SIG-M5 (cell line): ENCODE measurements around the gene ATG14.
"Not testable (repeated sequence)": the region's sequence is repeated elsewhere in the genome, so short reads cannot be mapped to it uniquely, and the experiment has no call there.

Source experiments
- DNase-seq: peaks from one replicate; lab custom pipeline; 2025; lab: John Stamatoyannopoulos, UW

ATG14 gene

DNA sequence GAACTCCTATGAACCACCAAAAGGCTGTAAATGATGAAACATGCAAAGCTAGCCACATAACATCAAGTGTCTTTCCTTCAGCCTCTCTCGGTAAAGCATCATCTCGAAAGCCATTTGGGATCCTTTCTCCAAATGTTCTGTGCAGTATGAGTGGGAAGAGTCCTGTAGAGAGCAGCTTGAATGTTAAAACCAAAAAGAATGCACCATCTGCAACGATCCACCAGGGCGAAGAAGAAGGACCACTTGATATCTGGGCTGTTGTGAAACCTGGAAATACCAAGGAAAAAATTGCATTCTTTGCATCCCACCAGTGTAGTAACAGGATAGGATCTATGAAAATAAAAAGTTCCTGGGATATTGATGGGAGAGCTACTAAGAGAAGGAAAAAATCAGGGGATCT, 61.2 kb downstream of the ATG14 start:
- no peak for DNase-seq

DNA sequence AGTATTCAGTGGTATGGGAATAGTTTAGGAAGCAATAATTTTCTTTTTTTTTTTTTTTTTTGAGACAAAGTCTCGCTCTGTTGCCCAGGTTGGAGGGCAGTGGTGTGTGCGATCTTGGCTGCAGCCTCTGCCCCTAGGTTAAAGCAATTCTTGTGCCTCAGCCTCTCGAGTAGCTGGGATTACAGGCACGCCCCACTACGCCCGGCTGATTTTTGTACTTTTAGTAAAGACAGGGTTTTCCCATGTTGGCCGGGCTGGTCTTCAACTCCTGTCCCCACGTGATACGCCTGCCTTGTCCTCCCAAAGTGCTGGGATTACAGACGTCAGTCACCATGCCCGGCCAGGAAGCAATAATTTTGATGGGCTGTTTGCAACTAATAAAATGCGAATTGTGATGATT, 62.1 kb downstream of the ATG14 start:
- no peak for DNase-seq

DNA sequence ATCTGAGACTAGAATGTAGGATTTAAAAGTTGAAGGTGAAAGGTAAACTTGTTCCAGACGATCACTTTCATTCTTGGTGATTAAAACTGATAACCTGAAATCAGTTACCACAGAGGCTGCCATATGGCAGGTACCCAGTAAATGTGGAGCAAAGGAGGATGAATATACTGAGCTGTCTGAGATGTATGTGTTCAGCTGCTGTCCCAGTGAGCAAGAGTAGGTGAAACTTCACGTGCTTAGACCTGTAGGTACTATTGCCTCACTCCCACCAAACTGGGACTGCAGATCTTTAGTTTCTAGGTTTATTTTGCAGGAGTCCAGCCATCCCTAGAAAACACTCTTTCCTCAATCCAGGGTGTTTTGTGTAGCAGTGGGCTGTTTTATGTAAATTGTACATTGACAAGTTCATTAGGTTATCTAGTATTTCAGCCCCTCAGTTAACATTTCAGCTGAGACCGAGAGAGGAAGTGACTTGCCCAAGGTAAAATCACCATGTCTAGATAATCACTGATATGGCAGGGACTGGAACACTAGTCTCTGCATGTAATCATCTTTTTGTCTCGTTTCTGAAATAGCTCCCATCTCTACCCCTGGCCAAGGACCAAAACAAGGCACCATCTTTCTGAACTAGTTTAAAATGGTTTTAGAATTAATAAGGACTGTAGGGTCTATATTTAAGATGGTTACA, 62.7 kb downstream of the ATG14 start:
- DNase-seq = no peak

DNA sequence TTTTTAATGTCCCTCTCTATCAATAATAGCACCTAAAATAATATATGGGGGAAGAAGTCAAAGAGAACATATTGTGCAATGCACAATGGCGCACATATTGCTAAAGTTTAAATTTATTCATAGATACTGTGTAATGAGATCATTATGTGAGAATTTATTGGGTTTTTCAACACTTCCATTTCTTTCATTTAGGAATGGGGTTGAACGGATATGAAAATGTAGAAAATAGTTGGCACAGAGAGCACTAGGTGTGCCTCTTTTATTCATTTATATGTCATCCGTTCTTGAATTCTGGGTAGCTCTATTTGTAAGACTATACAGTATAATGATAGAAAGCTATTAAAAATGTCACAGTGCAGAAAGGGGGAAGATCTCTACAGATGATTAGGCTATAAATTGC, 63.9 kb downstream of the ATG14 start:
- DNase-seq = no peak

DNA sequence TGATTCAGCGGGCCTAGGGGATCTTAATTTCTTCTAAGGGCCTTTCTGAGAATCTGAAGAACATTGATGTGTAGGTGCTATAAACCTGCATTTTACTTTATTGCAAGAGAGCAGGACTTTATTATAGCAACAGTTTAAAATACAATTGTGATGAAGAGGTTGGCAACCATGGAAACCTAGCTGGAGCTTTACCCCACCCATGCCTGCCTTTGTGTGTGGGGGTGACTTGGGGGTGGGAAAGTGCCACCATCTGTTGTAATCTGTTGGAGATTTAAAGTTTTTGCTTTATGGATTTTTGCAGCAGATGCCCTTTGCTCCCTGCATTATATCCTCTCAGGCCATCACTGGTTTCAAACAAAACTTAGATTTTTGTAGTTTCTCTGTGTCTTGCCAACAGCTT, 64.6 kb downstream of the ATG14 start:
- no peak for DNase-seq

DNA sequence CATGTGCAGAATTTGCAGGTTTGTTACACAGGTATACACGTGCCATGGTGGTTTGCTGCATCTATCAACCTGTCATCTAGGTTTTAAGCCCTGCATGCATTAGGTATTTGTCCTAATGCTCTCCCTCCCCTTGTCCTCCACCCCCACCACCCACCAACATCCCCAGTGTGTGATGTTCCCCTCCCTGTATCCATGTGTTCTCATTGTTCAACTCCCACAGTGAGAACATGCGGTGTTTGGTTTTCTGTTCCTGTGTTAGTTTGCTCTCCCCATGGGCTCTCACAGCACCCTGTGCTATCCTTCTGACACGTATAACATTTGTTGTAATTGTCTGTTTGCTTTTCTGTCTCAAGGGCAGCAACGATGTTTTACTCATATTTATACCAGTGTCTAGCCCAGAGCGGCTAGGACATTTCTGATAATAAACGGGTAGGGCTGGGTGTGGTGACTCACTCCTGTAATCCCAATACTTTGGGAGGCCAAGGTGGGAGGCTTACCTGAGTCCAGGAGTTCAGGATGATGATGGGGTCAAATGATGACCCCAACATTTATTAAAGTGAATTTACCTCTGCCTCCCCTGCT, 67.0 kb downstream of the ATG14 start:
- not testable (repeated sequence) for DNase-seq

DNA sequence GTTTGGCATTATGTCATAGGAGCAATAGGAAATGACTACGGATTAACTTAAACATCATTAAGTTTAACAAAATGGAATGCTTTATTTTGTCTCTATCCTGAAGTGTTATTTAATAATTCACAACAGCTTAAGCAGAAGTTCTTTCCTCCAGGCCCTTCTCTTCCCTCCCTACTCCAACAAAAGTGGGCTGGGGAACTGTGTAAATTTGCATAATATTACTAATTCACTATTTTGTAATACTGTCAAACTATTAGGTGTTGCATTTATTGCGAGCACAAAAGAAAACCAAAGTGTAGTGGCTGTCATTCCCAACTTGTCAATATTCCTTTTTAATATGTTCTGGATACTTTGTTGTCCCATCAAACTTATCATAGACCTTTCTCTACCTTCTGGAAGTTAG, 69.8 kb downstream of the ATG14 start:
- DNase-seq = no peak

DNA sequence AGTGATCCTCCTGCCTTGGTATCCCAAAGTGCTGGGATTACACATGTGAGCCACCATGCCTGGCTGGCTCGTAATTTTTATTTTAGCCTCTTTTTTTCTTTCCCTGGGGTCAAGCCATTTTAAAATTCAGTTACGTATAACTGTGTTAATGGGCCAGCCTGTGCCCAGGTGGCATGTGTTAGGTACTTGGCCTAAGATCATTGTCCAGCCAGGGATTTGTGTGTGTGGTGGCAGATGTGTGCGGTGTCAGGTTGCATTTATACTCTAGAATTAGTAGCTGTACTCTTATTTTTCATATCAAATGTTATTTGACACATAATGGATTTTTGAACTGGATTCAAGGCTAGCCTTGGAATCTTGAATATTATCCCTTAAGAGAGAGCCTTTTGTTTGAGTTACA, 71.1 kb downstream of the ATG14 start:
- DNase-seq = no peak

DNA sequence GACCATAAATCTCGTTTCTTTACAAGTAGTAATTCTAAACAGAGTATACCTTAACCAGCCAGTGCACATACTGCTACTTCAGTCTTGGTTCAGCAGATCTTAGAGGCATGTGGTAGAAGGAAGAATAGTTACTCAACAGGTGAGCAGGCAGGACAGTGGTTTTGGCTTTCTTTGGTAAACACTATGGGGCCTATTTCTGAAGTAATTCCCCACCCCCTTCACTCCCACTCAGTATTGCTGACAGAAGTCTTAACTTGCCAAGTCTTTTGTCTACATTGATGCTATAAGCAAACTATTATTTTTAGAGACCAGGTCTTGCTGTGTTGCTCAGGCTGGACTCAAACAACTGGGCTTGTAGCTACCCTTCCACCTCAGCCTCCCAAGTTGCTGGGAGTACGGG, 71.9 kb downstream of the ATG14 start:
- no peak for DNase-seq

DNA sequence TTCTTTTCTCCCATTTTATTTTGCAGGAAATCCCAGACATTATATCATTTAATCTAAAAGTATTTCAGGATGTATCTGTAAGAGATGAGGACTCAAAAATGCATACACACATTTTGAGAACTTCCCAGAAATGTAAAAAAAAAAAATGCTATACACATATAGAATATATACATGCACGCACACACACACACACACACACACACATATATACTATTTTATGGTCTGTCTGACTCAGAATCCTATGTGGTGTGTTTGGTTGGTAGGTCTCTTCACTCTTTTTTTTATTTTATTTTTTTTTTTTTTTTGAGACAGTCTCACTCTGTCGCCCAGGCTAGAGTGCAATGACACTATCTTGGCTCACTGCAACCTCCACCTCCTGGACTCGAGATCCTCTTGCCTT, 74.9 kb downstream of the ATG14 start:
- DNase-seq = no peak

DNA sequence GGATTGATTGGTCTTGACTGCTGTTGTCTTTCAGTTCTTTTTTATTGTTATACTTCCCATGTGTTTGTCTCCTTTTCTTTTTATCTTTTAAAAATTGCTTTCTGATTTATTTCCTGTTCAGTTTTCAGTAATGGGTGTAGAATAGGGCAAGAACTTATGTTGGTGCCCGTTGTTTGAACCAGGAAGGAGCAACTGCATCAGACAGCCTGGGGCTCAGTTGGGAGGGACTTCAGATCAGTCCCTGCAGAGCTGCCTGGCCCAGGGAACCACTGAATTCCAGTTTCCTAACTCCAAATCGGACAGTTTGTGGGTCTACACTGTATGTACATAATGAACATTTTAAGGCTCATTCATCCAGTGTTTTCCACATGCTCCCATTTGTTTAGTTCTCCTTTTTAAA, 75.5 kb downstream of the ATG14 start:
- DNase-seq = no peak

DNA sequence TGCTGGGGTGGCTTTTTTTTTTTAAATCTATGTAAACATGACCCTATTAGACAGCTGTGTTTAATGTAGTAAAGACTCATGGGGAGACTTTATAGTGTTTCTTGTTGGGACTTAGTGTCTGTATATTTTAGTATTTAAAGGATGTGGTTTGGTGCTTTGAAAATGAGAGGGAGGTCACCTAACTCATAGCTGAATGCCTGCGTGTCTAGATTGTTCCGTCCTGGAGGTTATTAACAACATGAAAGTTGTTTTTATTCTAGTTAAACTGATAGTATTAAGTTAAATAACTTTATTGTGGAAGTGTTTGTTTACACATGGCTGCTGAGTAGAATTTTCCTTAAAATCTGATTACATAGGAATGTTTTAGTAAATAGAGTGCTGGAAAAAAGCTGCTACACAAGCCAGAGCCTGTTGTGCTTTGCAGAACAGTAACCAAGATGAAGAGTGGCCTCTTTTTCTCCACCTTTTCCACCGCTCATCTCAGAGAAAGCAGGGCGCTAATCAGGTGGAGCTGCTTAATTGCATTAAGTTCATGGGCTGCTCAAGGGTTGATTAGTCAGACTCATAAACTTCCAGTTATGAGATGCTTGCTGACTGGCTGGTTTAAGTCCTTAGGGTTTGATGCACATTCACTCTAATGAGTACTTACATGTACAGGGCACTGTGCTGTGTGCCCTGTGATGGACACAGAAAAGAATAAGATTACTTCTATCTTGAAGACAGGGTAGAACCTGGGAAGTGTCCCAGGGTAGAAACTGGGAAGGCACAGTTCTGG, 77.7 kb downstream of the ATG14 start:
- no peak for DNase-seq

DNA sequence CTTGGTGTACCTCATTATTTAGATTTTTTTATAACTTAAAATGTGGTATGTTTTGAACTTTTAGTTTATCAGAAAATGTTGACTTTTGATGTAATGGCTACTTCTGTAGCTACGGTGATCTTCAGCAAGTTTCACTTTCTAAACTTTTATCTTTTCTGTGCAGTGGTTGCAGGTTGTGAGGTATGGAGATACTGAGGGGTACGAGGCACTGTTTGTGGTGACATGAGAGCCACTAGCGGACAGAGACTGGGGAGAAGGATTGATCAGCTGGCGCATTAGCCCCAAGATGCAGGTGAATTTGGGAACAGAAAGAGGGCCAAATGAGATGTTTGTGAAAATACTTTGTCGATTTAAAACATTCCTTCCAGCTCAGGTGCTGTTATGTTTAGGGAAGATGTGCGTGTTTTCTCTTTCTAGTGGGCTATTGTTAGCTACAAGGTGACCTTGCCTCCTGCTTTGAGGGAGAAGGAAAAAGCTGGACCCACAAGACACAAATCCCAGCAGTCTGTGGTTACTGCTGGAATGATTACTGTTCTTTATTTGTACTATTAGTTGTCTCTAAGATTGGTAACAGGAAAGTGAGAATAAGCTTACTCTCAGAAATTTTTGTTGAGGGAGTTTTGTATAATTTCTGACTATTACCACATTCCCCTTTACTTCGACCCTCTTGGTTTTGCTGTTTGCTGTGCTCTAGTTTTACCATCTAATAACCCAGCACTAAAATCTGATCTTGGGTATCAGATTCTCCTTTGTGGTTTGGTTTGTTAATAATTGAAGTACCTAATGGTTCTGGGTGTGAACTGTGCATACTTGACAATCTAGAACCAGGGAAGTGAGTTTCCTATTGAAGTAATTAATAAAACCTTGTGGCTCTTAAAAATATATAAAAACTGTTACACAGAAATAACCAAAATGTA, 78.7 kb downstream of the ATG14 start:
- DNase-seq = no peak

DNA sequence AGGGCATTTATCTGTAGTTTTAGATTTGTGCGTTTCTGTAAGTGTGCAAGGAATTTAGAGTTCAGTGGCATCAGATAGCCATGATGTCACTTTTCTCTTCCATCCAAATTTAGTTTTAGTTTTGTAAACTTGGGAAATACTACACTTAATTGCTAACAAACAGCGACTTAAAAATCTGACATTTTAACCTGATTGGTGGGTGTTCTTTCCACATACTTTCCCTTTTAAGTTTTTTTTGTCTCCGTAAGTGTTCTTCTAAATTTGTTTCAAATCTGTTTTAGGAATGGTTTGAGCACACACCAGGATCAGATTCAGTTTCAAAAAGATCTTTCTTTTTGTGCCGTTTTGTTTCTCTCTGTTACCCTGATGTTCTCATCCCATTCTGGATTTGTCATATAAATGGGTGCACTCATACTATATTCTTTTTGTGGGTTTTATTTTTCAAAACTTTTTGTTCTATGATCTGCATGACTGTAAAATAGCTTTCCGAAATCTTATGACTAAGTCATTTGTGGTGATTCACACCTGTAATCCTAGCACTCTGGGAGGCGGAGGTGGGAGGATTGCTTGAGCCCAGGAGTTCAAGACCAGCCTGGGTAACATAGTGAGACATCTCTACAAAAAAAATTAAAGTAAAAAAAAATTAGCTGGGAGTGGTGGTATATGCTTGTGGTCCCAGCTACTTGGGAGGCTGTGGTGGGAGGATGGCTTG, 81.5 kb downstream of the ATG14 start:
- DNase-seq = no peak

DNA sequence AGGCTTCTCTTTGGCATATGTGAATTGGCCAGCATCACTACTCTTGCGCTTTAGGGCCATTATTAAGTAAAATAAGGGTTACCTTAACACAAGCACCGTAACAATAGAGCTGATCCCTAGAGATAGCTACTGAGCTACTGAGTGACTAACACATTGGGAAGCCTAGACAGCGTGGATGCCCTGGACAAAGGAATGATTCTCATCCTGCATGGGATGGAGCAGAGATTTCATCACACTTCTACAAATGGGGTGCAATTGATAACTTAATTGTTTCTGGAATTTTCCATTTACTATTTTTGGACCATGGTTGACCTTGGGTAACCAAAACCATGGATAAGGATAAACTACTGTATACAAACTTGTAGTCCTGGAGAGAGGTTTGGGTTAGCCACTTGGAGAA, 83.3 kb downstream of the ATG14 start:
- no peak for DNase-seq

DNA sequence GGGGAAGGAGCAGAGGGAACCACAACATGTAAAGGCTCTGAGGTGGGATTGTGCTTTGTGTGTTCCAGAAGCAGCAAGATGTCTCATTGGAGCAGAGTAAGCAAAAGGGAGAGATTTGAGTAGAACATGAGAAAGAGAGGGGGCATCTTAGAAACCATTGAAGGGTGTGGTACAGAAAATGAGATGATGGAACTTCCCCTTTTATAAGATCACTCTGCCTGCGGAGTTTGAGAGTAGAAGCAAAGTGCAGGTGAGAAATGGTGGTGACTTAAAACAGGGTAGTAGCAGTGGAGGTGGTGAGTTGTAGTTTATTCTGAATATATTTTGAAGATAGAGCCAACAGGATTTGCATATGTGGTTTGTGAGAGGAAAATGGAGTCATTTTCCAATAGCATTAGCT, 84.5 kb downstream of the ATG14 start:
- no peak for DNase-seq

DNA sequence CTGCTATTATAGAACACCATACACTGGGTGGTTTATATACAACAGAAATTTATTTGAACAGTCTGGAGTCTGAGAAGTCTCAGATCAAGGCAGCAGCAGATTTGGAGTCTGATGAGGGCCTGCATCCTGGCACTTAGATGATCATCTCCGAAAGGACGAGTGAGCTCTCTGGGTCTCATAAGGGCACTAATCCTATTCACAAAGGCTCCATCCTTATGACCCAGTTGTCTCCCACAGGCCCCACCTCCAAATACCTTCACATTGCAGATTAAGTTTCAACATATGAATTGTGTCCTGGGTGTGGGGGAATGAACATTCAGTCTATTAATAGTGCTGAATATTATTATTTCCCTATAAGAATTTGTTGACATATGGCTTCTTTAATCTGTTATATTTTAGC, 86.8 kb downstream of the ATG14 start:
- DNase-seq = no peak

DNA sequence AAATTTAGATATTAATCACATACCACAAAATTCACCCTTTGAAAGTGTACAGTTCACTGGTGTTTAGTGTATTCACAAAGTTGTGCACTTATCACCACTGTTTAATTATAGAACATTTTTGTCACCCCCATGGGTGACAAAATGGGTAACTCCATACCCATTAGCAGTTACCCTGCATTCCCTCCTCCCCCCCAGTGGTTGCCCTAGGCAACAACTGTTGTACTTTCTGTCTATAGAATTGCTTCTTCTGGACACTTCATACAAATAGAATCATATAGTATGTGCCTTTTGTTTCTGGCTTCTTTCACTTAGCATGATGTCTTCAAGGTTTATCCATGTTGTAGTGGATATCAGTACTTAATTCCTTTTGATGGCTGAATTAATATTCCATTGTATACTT, 87.7 kb downstream of the ATG14 start:
- no peak for DNase-seq

DNA sequence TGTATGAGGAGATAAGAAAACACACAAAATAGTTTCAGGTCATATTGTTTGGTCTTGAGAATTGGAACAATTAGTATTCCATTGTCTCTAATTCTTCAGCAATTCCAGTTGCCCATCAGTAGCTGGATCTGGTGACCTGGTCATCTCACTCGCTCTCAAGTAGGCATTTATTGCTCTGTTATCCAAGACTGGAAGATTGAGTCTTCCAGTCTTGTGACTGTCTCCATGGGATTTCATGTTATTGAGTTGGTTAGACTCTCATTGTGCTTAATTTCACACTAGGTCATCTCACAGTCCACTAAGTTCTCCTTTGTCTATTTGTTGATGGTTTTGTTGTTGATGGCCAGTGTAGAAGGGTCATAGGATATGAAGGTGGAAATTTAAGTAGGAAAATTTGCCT, 92.9 kb downstream of the ATG14 start:
- no peak for DNase-seq

DNA sequence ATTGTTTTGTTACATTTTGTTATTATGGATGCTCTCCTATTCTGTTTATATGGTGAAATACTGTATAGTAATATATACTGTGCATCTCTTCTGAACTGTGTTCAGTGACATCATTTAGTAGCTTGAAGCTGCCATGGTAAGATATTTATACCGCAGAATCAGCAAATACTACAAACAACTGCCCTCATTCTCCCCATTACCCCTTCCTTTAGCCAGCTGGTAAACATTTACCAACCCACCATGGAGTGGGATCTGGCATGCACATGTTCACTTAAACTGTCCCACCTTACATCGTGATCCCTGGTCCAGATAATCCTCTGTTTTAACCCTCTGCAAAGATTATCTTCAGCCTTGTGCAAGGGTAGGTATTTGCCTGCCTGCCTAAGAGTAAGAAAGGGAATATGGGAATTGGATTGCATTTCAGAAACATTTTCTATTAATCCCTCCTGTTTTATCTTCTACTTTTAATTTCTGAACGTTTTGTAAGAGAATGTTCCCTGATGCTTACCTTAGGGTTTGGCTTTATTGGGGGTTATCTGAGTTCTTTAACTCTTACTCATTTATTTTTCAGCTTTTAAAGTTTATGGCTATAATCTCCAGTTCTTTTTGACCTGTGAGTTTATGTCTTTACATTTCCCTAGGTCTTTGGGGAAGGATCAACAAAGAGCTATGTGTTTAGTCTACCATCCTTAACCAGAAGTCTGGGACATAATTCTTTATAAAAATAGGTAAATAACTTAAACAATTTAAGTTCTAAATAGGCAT, 93.9 kb downstream of the ATG14 start:
- no peak for DNase-seq

DNA sequence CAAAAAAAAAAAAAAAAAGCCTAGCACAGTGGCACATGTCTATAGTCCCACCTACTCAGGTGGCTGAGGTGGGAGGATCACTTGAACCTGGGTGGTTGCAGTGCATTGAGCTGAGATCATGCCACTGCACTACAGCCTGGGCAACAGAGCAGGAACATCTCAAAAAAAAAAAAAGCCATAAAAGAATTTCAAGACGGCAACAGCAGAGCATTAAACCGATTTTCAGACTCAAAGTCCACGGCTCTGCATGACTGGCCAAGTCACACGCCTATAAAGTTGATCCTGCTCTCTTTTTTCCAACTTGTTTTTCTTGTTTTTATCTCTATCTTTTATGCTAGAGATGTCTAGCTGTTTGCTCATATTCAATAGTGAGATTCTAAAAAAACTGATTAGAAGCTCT, 95.1 kb downstream of the ATG14 start:
- DNase-seq = no peak
